ENCODE data around the gene MRPL10. TPM values are rescaled to one million over a fixed set of nuclear protein-coding genes. Genes with fewer than 3 reads are reported as not detected.

The MRPL10 gene
- total RNA-seq, 1 experiment from 2014 or later: 112 TPM

- TF ChIP-seq YY1 (IDR thresholded peaks at IDR 0.05; ENCODE audit: extremely low read depth, insufficient replicate concordance, low read depth, low read length) (no peak), CTCF (IDR thresholded peaks at IDR 0.05 in 2 of 3, conservative IDR thresholded peaks at IDR 0.05 in 1 of 3; ENCODE audit: borderline replicate concordance in 1 of 3, insufficient read depth in 1 of 3, low read depth in 2 of 3, low read length in 2 of 3) (no peak), JUND (IDR thresholded peaks at IDR 0.05) (no peak), CBX3 (IDR thresholded peaks at IDR 0.05; ENCODE audit: low read depth) (no peak), POLR2AphosphoS5 (IDR thresholded peaks at IDR 0.05; ENCODE audit: low read depth, low read length) (no peak), EGR1 (IDR thresholded peaks at IDR 0.05; ENCODE audit: low read depth) (no peak)
Observed at GRCh38 chr17:47856830-47857229, 25.5 kb upstream of the MRPL10 start (continued).

- H3K27me3 ChIP-seq (ENCODE audit: insufficient read depth, low read length): peaks cover 13% of the 10 kb centered on the region; the same call in 1 of the 2 replicates
- no peak overlapping the region for H3K4me2 ChIP-seq (ENCODE audit: low read length)
- no peaks in the 10 kb centered on the region for H3K9me3 ChIP-seq (ENCODE audit: control insufficient read depth in 1 of 2, insufficient read depth in 1 of 2, low read depth in 1 of 2, low read length in 2 of 2)
- H3K27ac ChIP-seq (ENCODE audit: low read depth, low read length): no peak overlapping the region
- POLR2A ChIA-PET: no interaction called here
- no peak overlapping the region for H2AFZ ChIP-seq (ENCODE audit: low read depth, low read length, poor library complexity, severe bottlenecking)
- no peaks in the 10 kb centered on the region for H3K36me3 ChIP-seq (ENCODE audit: control insufficient read depth in 1 of 2, insufficient read depth in 2 of 2, low read length in 2 of 2)
- no peak overlapping the region for H3K9ac ChIP-seq (ENCODE audit: low read length)
- ATAC-seq (no peak), DNase-seq (ENCODE audit: low read depth, low spot score) (no peak)
- H3K4me3 ChIP-seq (replicated peaks in 1 of 2; ENCODE audit: low read depth in 1 of 2, low read length in 2 of 2): no peak overlapping the region
- no TSS peak for BruUV-seq (replicated peaks)
- RAD21 ChIA-PET (ENCODE audit: low non-redundant PET in 1 of 2, low total read pairs in 2 of 2, uncharacterized antibody in 2 of 2, unreplicated experiment in 2 of 2): interaction anchor here in 1 of 2 experiments (0.6 kb wide), 1 partner anchor 1048 kb away, joined by 3 read pairs; no protein-coding TSS in a partner anchor
- H4K20me1 ChIP-seq (ENCODE audit: insufficient read depth): no peaks in the 10 kb centered on the region
- intact Hi-C loops (cut with micrococcal nuclease): no loop called here
- H3K79me2 ChIP-seq (ENCODE audit: insufficient read depth, low read length): peaks cover under 1% of the 10 kb centered on the region; the same call in 1 of the 2 replicates
- no peaks in the 10 kb centered on the region for H3K9me2 ChIP-seq (ENCODE audit: insufficient read depth)
- H3K4me1 ChIP-seq (ENCODE audit: control insufficient read depth in 1 of 2, insufficient read depth in 2 of 2, low read length in 2 of 2): peaks cover 3 to 9% of the 10 kb centered on the region in 2 experiments; a peak in 2 of 4 replicates
- CTCF ChIA-PET: interaction anchor here (0.8 to 1.6 kb wide), 3 partner anchors 9 to 163 kb away, joined by 4 to 7 read pairs (median 4); no protein-coding TSS in a partner anchor
- TF ChIP-seq SP1 (IDR thresholded peaks at IDR 0.05; ENCODE audit: low read depth): no peak
- TF ChIP-seq ATF3 (IDR thresholded peaks at IDR 0.05): no peak
- no peak for TF ChIP-seq POLR2AphosphoS5 (IDR thresholded peaks at IDR 0.05; ENCODE audit: low read depth, low read length)
- no peak for TF ChIP-seq ZFX (IDR thresholded peaks at IDR 0.05)
- TF ChIP-seq CBX3 (IDR thresholded peaks at IDR 0.05; ENCODE audit: low read depth): no peak
- no peak for TF ChIP-seq POLR2A (IDR thresholded peaks at IDR 0.05; ENCODE audit: borderline replicate concordance, extremely low read depth, insufficient read depth, insufficient read length)
- no peak for TF ChIP-seq RAD21 (IDR thresholded peaks at IDR 0.05; ENCODE audit: low read depth)
- no peak for TF ChIP-seq JUND (IDR thresholded peaks at IDR 0.05)
- no peak for TF ChIP-seq MAX (IDR thresholded peaks at IDR 0.05)
- TF ChIP-seq ZBTB33 (IDR thresholded peaks at IDR 0.05; ENCODE audit: extremely low read depth, insufficient replicate concordance, low read length): no peak
- no peak for TF ChIP-seq ZNF274 (IDR thresholded peaks at IDR 0.05; ENCODE audit: low read depth, low read length)
Observed at GRCh38 chr17:47855737-47856136, 24.4 kb upstream of the MRPL10 start.

Data from HCT116 (cell line).